ENCODE results near the gene PGM3. TPM values are rescaled to one million over a fixed set of nuclear protein-coding genes. Genes with fewer than 3 reads are reported as not detected.

Gene PGM3, protein sequence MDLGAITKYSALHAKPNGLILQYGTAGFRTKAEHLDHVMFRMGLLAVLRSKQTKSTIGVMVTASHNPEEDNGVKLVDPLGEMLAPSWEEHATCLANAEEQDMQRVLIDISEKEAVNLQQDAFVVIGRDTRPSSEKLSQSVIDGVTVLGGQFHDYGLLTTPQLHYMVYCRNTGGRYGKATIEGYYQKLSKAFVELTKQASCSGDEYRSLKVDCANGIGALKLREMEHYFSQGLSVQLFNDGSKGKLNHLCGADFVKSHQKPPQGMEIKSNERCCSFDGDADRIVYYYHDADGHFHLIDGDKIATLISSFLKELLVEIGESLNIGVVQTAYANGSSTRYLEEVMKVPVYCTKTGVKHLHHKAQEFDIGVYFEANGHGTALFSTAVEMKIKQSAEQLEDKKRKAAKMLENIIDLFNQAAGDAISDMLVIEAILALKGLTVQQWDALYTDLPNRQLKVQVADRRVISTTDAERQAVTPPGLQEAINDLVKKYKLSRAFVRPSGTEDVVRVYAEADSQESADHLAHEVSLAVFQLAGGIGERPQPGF
- 48.0 TPM for total RNA-seq

DNA sequence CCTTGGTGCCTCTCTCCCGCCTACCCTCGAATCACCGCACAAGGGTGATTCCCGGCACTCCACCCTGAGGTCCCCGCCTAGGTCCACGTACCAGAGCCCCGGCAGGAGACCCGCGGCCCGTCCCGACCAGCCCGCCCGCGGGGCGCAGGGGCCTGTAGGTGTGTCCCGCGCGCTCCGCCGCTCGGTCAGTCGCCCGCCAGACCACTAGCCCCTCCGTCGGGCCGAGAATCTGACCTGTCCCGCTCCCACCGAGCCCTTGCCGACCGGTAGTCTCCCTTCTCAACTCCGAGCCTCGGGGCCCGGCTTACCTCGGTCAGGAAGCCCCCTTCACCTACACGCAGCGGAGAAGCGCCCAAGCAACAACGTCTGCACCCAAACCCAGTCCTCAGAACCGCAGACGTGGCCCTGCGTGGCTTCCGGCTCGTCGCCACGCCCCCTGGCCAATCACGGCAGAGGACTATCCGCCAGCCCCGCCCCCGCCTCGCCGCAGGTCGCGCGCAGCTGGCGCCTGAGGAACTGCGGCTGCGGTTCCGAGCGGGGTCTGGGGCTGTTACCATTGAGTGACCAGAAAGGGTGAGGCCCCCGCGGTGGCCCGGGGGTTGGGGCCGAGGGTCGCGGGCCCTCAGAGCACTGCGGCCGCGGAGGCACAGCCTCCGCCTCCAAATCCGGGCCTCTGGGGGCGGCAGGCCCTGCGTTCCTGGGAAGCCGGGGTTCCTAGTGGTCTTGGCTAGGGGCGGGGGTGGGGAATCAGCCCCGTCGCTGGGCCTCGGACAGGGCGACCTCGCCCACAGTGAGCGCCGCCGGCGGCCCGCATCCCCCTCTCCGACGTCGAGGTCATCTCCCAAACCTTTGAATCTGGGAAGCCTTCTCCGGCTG, at the start of gene PGM3, which contains the start of gene RWDD2A:
TSS of gene PGM3 (minus strand) at position 395 of the 876 bp plus-strand sequence. CDS start 2,253 bp downstream, outside the sequence.
TSS of gene RWDD2A (plus strand) at position 487 of the 876 bp plus-strand sequence. CDS start 1,095 bp downstream, outside the sequence.

Other genes with a start within 250 kb of the PGM3 start
- gene UBE3D, start 127.4 kb downstream of the PGM3 start, total RNA-seq, result 27.2 TPM
- 82.6 TPM for gene DOP1A, start 125.6 kb downstream of the PGM3 start, total RNA-seq
- 10.8 TPM for gene RWDD2A, start 92 bp upstream of the PGM3 start, total RNA-seq
- 12.9 TPM for gene ME1, start 237.8 kb upstream of the PGM3 start, total RNA-seq

Data from diencephalon (tissue), 1 donor.